ENCODE results near the gene BCHE.
A peak's percentile ranks its signal among the peaks of the same experiment; 100 is the strongest.

The BCHE gene

DNA sequence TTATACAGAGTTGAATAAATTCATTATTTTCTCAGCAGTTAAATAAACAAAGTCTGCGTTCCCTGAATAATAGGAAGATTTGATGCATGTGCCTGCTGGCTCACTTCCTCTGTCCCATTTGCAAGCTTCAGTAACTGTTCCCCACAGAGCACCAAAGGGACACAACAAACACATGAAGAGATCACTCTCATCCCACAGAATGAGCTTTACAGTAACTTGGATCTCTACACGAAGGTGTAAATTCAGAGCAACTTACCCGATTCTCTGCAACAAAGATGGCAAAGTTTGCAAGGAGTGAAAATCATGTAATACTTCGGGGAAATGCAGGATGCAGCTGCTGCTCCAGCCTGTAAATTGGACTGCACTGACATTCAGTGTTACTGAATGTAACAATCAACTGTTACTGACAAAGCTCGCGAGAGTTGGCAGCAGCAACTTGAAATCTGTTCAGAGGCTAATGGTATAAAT, at the start of gene BCHE:
BCHE (minus strand) TSS at position 366 of the 468 bp plus-strand sequence. CDS start 6,390 bp downstream, outside the sequence.
- no peak within 1 kb of the TSS for H3K4me3 ChIP-seq (ENCODE audit: low read depth, low read length)
- DNase-seq (ENCODE audit: low read depth): no peak
- TF ChIP-seq POLR2A (IDR thresholded peaks at IDR 0.05; ENCODE audit: extremely low read depth, insufficient read length) (no peak), CTCF (IDR thresholded peaks at IDR 0.05; ENCODE audit: low read depth, low read length) (no peak), MYC (IDR thresholded peaks at IDR 0.05; ENCODE audit: low read depth, low read length) (no peak)
- TF ChIP-seq, protein P1, sequence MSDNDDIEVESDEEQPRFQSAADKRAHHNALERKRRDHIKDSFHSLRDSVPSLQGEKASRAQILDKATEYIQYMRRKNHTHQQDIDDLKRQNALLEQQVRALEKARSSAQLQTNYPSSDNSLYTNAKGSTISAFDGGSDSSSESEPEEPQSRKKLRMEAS (IDR thresholded peaks at IDR 0.05; ENCODE audit: low read depth, low read length): no peak

GRCh38 chr3:165885558-165886270, 48.5 kb upstream of the BCHE start:
- no peak overlapping the region for H3K4me3 ChIP-seq (ENCODE audit: low read depth, low read length)
- DNase-seq (ENCODE audit: low read depth): no peak
- TF ChIP-seq, protein P1 (IDR thresholded peaks at IDR 0.05; ENCODE audit: low read depth, low read length): no peak

DNA sequence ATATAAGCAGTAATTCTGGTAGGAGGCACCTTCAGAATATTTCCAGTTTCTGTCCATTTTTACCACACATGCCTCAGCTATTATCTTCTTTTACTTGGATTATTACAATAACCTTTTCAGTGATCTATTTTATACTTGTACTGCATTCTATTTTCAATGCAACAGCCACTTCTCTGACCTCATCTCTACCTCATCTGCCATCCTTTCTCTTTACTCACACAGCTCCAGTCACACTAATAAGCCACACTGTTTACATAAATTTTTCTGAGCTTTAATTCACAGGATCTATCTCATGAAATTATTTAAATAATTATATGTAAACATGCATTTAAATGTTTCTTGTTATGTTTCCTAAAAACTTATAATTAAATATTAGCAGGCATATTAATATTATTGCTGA, 47.3 kb upstream of the BCHE start:
- DNase-seq (ENCODE audit: low read depth): no peak
- H3K4me3 ChIP-seq (ENCODE audit: low read depth, low read length): no peak overlapping the region
- TF ChIP-seq POLR2A (IDR thresholded peaks at IDR 0.05; ENCODE audit: extremely low read depth, insufficient read length) (no peak), CTCF (IDR thresholded peaks at IDR 0.05; ENCODE audit: low read depth, low read length) (no peak), MYC (IDR thresholded peaks at IDR 0.05; ENCODE audit: low read depth, low read length) (no peak)
- TF ChIP-seq, protein P1 (IDR thresholded peaks at IDR 0.05; ENCODE audit: low read depth, low read length): no peak

GRCh38 chr3:165883863-165884478, 46.7 kb upstream of the BCHE start:
- peak overlapping the region; percentile 49 for H3K4me3 ChIP-seq (ENCODE audit: low read depth, low read length)
- TF ChIP-seq MYC (IDR thresholded peaks at IDR 0.05; ENCODE audit: low read depth, low read length) (no peak), CTCF (IDR thresholded peaks at IDR 0.05; ENCODE audit: low read depth, low read length) (no peak), POLR2A (IDR thresholded peaks at IDR 0.05; ENCODE audit: extremely low read depth, insufficient read length) (no peak)
- TF ChIP-seq, protein P1 (IDR thresholded peaks at IDR 0.05; ENCODE audit: low read depth, low read length): no peak
- peak; percentile 1 for DNase-seq (ENCODE audit: low read depth)

DNA sequence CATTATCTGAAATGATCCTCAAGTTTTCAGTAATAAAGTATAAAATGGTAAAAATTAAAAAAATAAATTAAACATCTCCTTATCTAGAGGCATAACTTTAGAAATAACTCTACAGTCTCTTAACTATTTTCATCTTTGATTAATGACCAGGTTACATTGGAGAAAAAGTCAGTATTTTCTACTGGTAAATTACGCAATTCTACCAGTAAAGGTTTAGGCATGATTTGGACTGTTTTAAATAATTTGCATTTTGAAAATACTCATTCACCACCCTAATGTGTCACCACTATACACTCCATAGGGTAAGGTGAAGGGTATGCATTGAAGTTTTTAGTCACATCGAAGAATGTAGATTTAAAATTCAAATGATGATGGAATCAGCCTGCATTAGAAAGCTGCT, 45.9 kb upstream of the BCHE start:
- no peak overlapping the region for H3K4me3 ChIP-seq (ENCODE audit: low read depth, low read length)
- TF ChIP-seq CTCF (IDR thresholded peaks at IDR 0.05; ENCODE audit: low read depth, low read length) (no peak), POLR2A (IDR thresholded peaks at IDR 0.05; ENCODE audit: extremely low read depth, insufficient read length) (no peak), MYC (IDR thresholded peaks at IDR 0.05; ENCODE audit: low read depth, low read length) (no peak)
- TF ChIP-seq, protein P1 (IDR thresholded peaks at IDR 0.05; ENCODE audit: low read depth, low read length): no peak

DNA sequence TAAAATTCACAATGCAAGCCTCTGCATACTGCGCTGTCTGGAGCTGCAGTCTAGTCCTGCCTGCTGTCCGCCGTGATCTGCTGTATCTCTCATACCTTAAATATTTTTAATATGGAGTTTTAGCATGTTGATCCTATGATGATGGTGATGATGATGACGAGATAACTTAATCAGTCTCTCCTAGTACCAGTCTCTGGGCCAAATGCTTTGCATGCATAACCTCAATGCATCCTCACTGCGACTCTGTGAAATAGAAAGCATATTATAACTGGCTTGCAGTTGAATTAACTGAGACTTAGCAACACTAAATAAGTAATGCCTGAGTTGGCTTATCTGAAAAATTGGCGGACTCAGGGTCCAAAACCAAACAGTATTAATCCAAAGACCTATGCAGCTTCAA, 38.4 kb upstream of the BCHE start:
- no peak overlapping the region for H3K4me3 ChIP-seq (ENCODE audit: low read depth, low read length)
- no peak for DNase-seq (ENCODE audit: low read depth)

More for the DNA sequence above, 45.9 kb upstream of the BCHE start:
- DNase-seq (ENCODE audit: low read depth): no peak

More for the DNA sequence above, 38.4 kb upstream of the BCHE start:
- TF ChIP-seq, protein P1 (IDR thresholded peaks at IDR 0.05; ENCODE audit: low read depth, low read length): no peak
- no peak for TF ChIP-seq POLR2A (IDR thresholded peaks at IDR 0.05; ENCODE audit: extremely low read depth, insufficient read length)
- no peak for TF ChIP-seq CTCF (IDR thresholded peaks at IDR 0.05; ENCODE audit: low read depth, low read length)
- no peak for TF ChIP-seq MYC (IDR thresholded peaks at IDR 0.05; ENCODE audit: low read depth, low read length)

Measured in NB4 (cell line).